ENCODE data around the gene OR5AR1.
"Not testable (repeated sequence)": the region's sequence is repeated elsewhere in the genome, so short reads cannot be mapped to it uniquely, and the experiment has no call there.

OR5AR1 gene

DNA sequence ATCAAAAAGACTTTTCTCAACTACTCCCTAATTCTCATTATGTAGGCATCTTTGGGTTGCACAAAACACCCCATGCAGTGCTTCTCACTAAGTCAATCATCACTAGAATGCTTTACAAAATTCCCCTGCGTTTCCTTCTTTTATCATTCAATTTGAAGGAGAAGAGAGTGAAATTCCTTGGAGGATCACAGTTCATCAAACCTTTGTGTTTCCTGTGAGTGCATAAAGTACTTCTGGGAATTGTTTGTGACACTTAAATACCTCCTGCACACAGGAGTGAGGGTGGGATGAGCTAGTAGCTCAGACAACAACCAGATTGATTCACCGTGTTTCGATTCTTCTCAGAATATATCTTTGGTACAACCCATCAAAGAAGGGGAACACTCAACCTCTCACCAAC is 3.7 kb upstream of the OR5AR1 start:
- no peak for DNase-seq (ENCODE audit: low read depth)
- TF ChIP-seq, protein P1, sequence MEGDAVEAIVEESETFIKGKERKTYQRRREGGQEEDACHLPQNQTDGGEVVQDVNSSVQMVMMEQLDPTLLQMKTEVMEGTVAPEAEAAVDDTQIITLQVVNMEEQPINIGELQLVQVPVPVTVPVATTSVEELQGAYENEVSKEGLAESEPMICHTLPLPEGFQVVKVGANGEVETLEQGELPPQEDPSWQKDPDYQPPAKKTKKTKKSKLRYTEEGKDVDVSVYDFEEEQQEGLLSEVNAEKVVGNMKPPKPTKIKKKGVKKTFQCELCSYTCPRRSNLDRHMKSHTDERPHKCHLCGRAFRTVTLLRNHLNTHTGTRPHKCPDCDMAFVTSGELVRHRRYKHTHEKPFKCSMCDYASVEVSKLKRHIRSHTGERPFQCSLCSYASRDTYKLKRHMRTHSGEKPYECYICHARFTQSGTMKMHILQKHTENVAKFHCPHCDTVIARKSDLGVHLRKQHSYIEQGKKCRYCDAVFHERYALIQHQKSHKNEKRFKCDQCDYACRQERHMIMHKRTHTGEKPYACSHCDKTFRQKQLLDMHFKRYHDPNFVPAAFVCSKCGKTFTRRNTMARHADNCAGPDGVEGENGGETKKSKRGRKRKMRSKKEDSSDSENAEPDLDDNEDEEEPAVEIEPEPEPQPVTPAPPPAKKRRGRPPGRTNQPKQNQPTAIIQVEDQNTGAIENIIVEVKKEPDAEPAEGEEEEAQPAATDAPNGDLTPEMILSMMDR (IDR thresholded peaks at IDR 0.05; ENCODE audit: low read length, missing control alignments) = no peak
- no peak overlapping the region for H3K4me3 ChIP-seq (replicated peaks; ENCODE audit: low read depth, low read length)

DNA sequence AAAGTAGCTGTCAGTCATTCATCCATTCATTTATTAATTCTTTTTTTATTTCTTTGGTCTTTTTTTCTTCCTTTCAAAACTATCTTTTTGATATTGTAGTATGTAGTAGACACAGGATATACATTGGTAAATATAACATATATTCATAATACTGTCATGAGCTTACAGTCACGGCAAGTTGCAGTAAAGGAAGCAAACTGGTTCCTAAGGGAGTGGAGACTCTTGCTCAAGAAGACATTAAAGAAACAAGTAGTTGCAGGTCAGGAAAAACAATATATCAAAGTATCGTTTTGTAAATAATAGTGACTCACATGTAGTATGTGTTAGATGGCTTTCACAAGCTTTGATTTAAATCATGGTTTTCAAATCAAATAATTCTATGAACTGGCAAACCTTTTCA is 7.5 kb downstream of the OR5AR1 start:
- TF ChIP-seq, protein P1 (IDR thresholded peaks at IDR 0.05; ENCODE audit: low read length, missing control alignments) = no peak
- no peak for DNase-seq (ENCODE audit: low read depth)
- H3K4me3 ChIP-seq (replicated peaks; ENCODE audit: low read depth, low read length) = no peak overlapping the region

DNA sequence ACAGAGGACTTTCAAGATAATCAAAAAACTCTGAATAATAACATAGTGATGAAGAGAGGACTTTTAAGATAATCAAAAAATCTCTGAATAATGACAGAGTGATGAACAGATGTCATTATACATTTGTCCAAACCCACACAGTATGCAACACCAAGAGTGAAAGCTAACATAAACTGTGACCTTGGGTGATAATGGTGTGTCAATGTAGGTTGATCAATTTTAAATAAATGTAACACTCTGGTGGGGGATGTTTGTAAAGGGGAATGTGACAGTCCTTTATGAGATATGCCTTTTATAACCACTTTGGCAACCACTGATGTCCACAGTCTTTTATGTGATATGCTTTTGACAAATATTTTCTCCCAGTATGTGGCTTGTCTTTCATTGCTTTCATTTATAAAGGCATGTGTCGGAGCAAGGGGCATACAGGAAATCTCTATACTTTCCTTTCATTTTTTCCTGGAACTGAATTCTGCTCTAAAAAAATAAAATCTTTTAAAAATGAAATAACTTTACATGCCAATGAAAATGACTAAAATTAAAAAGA is 25.1 kb downstream of the OR5AR1 start:
- no peak for DNase-seq (ENCODE audit: low read depth)
- TF ChIP-seq, protein P1 (IDR thresholded peaks at IDR 0.05; ENCODE audit: low read length, missing control alignments) = no peak
- no peak overlapping the region for H3K4me3 ChIP-seq (replicated peaks; ENCODE audit: low read depth, low read length)

- DNase-seq (ENCODE audit: low read depth); H3K4me3 ChIP-seq (replicated peaks; ENCODE audit: low read depth, low read length): not testable (repeated sequence)
Measured at GRCh38 chr11:56691179-56691578, 27.7 kb downstream of the OR5AR1 start.

GRCh38 chr11:56693428-56693827 is 29.9 kb downstream of the OR5AR1 start:
- DNase-seq (ENCODE audit: low read depth) = no peak
- TF ChIP-seq, protein P1 (IDR thresholded peaks at IDR 0.05; ENCODE audit: low read length, missing control alignments) = no peak

GRCh38 chr11:56698795-56699194 is 35.3 kb downstream of the OR5AR1 start, which contains the start of gene OR9G1:
TSS of gene OR9G1 (plus strand) at chr11:56699095. CDS start at chr11:56700388, 1,293 bp downstream.
- TF ChIP-seq, protein P1 (IDR thresholded peaks at IDR 0.05; ENCODE audit: low read length, missing control alignments) = no peak
- DNase-seq (ENCODE audit: low read depth) = no peak
- H3K4me3 ChIP-seq (replicated peaks; ENCODE audit: low read depth, low read length) = no peak within 1 kb of the TSS

More at GRCh38 chr11:56693428-56693827, 29.9 kb downstream of the OR5AR1 start:
- no peak overlapping the region for H3K4me3 ChIP-seq (replicated peaks; ENCODE audit: low read depth, low read length)

DNA sequence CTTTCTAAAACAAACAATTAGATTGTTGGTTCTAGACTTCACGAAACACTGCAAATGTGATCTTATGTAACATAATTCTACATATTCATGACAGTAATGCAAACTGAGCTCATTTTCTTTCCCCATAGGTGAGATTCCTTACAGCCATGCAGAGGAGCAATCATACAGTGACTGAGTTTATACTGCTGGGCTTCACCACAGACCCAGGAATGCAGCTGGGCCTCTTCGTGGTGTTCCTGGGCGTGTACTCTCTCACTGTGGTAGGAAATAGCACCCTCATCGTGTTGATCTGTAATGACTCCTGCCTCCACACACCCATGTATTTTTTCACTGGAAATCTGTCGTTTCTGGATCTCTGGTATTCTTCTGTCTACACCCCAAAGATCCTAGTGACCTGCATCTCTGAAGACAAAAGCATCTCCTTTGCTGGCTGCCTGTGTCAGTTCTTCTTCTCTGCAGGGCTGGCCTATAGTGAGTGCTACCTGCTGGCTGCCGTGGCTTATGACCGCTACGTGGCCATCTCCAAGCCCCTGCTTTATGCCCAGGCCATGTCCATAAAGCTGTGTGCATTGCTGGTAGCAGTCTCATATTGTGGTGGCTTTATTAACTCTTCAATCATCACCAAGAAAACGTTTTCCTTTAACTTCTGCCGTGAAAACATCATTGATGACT is 36.9 kb downstream of the OR5AR1 start:
- DNase-seq (ENCODE audit: low read depth) = no peak
- TF ChIP-seq, protein P1 (IDR thresholded peaks at IDR 0.05; ENCODE audit: low read length, missing control alignments) = no peak
- no peak overlapping the region for H3K4me3 ChIP-seq (replicated peaks; ENCODE audit: low read depth, low read length)

Measured in fibroblast of pulmonary artery (primary cell).